Measurements from ENCODE around the gene RALGAPA1. TPM values are rescaled to one million over a fixed set of nuclear protein-coding genes. Genes with fewer than 3 reads are reported as not detected.

Gene RALGAPA1
- total RNA-seq, 2 donors from 2014 or later = 65.5 to 66.6 TPM

DNA sequence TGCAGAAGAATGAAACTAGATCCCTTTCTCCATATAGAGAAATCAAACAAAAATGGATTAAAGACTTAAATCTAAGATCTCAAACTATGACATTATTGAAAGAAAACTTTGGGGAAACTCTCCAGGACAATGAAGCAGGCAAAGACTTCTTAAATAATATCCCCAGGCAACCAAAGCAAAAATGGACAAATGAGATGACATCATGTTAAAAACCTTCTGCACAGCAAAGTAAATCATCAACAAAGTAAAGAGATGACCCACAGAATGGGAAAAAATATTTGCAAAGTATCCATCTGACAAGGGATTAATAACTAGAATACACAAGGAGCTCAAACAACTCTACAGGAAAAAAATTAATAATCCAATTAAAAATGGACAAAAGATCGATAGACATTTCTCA lies 101.0 kb downstream of the RALGAPA1 start:
- H3K4me1 ChIP-seq (replicated peaks) = no peaks in the 10 kb centered on the region
- no peak for DNase-seq (ENCODE audit: low spot score)
- no peak overlapping the region for H3K4me3 ChIP-seq
- WGBS = 97% methylated on average over 1 of the region's 1 CpG
- H3K36me3 ChIP-seq = no peaks in the 10 kb centered on the region
- no peaks in the 10 kb centered on the region for H3K27me3 ChIP-seq (replicated peaks; ENCODE audit: insufficient read depth)
- no peaks in the 10 kb centered on the region for H3K9me3 ChIP-seq
- no peak overlapping the region for H3K27ac ChIP-seq
- intact Hi-C loops (cut with DNase I) = no loop called here
- TF ChIP-seq POLR2AphosphoS5 (IDR thresholded peaks at IDR 0.05) = no peak
- TF ChIP-seq, protein P1, sequence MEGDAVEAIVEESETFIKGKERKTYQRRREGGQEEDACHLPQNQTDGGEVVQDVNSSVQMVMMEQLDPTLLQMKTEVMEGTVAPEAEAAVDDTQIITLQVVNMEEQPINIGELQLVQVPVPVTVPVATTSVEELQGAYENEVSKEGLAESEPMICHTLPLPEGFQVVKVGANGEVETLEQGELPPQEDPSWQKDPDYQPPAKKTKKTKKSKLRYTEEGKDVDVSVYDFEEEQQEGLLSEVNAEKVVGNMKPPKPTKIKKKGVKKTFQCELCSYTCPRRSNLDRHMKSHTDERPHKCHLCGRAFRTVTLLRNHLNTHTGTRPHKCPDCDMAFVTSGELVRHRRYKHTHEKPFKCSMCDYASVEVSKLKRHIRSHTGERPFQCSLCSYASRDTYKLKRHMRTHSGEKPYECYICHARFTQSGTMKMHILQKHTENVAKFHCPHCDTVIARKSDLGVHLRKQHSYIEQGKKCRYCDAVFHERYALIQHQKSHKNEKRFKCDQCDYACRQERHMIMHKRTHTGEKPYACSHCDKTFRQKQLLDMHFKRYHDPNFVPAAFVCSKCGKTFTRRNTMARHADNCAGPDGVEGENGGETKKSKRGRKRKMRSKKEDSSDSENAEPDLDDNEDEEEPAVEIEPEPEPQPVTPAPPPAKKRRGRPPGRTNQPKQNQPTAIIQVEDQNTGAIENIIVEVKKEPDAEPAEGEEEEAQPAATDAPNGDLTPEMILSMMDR (IDR thresholded peaks at IDR 0.05) = no peak
- no peak for TF ChIP-seq POLR2A (IDR thresholded peaks at IDR 0.05)

DNA sequence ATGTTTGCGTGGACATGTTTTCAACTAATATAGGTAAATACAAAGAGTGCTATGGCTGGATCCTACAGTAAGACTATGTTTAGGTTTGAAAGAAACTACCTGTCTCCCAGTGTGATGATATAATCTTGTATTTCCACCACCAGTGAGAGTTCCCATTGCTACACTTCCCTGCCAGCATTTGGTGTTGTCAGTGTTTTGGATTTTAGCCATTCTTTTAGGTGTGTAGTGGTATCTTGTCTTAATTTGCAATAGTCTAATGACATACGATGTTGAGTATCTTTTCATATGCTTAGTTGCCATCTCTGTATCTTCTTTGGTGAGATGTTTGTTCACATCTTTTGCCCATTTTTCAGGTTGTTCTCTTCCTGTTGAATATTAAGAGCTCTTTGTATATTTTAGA lies 103.5 kb downstream of the RALGAPA1 start:
- Histone ChIP-seq H3K36me3 (no peaks in the 10 kb centered on the region), H3K4me1 (replicated peaks) (no peaks in the 10 kb centered on the region), H3K4me3 (no peak overlapping the region), H3K27ac (no peak overlapping the region), H3K27me3 (replicated peaks; ENCODE audit: insufficient read depth) (no peaks in the 10 kb centered on the region), H3K9me3 (no peaks in the 10 kb centered on the region)
- 99% methylated on average over 2 of the region's 2 CpGs for WGBS
- TF ChIP-seq POLR2A (IDR thresholded peaks at IDR 0.05) (no peak), POLR2AphosphoS5 (IDR thresholded peaks at IDR 0.05) (no peak)
- TF ChIP-seq, protein P1 (IDR thresholded peaks at IDR 0.05) = no peak
- DNase-seq (ENCODE audit: low spot score) = no peak
- intact Hi-C loops (cut with DNase I) = no loop called here

DNA sequence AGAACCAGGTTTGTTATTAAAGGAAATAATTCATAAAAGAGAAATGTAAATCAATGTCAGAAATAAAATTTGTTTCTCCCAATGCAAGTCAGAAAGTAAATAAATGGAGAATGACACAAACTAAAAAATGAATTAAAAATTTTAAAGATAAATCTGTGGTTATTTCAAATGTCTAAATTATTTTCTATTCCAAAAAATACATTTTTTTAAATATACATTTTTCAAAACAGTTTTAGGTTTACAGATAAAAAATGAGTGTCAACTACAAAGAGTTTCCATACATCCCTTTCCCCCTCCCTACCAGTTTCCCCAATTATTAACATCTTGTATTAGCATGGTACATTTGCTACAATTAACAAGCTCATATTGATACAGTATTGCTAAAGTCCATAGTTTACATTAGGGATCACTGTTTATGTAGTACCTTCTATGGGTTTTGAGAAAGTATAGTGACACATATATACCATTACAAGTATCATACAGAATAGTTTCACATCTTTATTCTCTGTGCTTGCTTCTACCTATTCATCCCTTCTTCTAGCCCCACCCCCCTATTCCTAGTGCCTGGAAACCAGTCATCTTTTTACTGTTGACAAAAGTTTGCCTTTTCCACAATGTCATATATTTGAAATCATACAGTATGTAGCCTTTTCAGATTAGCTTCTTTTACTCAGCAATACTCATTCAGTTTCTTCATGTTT lies 104.2 kb downstream of the RALGAPA1 start:
- Histone ChIP-seq H3K4me3 (no peak overlapping the region), H3K4me1 (replicated peaks) (no peaks in the 10 kb centered on the region), H3K36me3 (no peaks in the 10 kb centered on the region), H3K27me3 (replicated peaks; ENCODE audit: insufficient read depth) (no peaks in the 10 kb centered on the region), H3K27ac (no peak overlapping the region), H3K9me3 (no peaks in the 10 kb centered on the region)
- TF ChIP-seq, protein P1 (IDR thresholded peaks at IDR 0.05) = no peak
- TF ChIP-seq POLR2AphosphoS5 (IDR thresholded peaks at IDR 0.05) (no peak), POLR2A (IDR thresholded peaks at IDR 0.05) (no peak)
- DNase-seq (ENCODE audit: low spot score) = no peak
- intact Hi-C loops (cut with DNase I) = no loop called here

DNA sequence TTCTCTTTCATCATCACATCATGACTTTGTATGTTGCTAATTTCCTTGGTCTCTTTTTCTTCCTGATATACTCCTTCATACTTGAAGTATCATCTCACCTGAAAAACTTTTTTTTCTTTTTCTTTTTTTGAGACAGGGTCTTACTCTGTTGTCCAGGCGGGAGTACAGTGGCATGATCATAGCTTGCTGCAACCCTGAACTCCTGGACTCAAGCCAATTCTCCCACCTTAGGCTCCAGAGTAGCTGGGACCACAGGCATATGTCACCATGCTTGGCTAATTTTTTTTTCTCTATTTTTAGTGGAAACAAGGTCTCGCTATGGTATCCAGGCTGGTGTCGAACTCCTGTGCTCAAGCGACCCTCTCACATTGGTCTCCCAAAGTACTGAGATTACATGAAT lies 107.6 kb downstream of the RALGAPA1 start:
- no peaks in the 10 kb centered on the region for H3K27me3 ChIP-seq (replicated peaks; ENCODE audit: insufficient read depth)
- intact Hi-C loops (cut with DNase I) = no loop called here
- no peaks in the 10 kb centered on the region for H3K36me3 ChIP-seq
- no peak overlapping the region for H3K4me3 ChIP-seq
- TF ChIP-seq POLR2AphosphoS5 (IDR thresholded peaks at IDR 0.05) = no peak
- TF ChIP-seq POLR2A (IDR thresholded peaks at IDR 0.05) = no peak
- TF ChIP-seq, protein P1 (IDR thresholded peaks at IDR 0.05) = no peak
- H3K4me1 ChIP-seq (replicated peaks) = no peaks in the 10 kb centered on the region
- H3K27ac ChIP-seq = no peak overlapping the region
- no peak for DNase-seq (ENCODE audit: low spot score)
- no peaks in the 10 kb centered on the region for H3K9me3 ChIP-seq
- WGBS = 99% methylated on average over 4 of the region's 4 CpGs

DNA sequence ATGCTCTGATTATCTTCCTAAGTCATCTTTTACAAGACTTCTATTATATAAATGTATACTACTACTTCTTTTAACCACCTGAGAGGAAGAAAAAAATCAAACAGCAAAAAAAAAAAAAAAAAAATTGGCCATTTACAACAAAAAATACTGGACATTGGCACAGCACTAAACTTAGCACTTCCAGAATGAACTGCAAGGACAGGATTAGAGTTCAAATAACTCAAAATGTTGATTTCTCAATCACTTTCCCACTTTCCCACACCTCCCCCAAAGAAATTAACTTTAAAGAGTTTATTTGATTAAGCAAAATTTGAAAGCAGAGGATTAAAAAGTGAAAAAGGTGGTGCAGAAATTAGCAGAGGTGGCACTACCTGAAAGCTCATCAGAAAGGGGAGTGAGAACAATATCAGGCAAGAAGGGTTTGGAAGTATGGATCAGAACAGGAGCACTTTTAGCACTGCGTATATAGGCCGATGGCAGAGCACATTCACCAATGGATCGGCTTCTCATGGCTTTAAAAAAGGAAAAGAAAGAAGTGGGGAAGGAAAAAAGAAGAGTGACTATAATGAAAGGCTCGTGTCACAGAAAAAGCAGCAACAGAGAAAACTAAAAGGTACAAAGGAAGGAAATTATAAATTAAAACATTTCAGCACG lies 109.2 kb downstream of the RALGAPA1 start:
- 96% methylated on average over 5 of the region's 5 CpGs for WGBS
- Histone ChIP-seq H3K4me1 (replicated peaks) (no peaks in the 10 kb centered on the region), H3K36me3 (no peaks in the 10 kb centered on the region), H3K9me3 (no peaks in the 10 kb centered on the region), H3K27ac (no peak overlapping the region), H3K27me3 (replicated peaks; ENCODE audit: insufficient read depth) (no peaks in the 10 kb centered on the region), H3K4me3 (no peak overlapping the region)
- intact Hi-C loops (cut with DNase I) = no loop called here
- DNase-seq (ENCODE audit: low spot score) = no peak
- TF ChIP-seq POLR2AphosphoS5 (IDR thresholded peaks at IDR 0.05) (no peak), POLR2A (IDR thresholded peaks at IDR 0.05) (no peak)
- TF ChIP-seq, protein P1 (IDR thresholded peaks at IDR 0.05) = no peak

All from prostate gland (tissue), 2 donors.